ENCODE results near the gene KRT6B.

Gene KRT6B

GRCh38 chr12:52436000-52436827, 15.7 kb downstream of the KRT6B start:
- no peak for DNase-seq (ENCODE audit: low read depth)

- no peak for DNase-seq (ENCODE audit: low read depth)
These were observed 16.3 kb downstream of the KRT6B start for GRCh38 chr12:52435659-52435999.

- DNase-seq (ENCODE audit: low read depth) = no peak
These were observed 17.0 kb downstream of the KRT6B start for GRCh38 chr12:52434760-52435530.

GRCh38 chr12:52434081-52434733, 17.7 kb downstream of the KRT6B start, which contains the start of gene KRT75:
Gene KRT75, minus strand, starts transcription at chr12:52434371. Its CDS starts 67 bp downstream, at chr12:52434304.
- DNase-seq (ENCODE audit: low read depth) = no peak

GRCh38 chr12:52433501-52434080, 18.4 kb downstream of the KRT6B start:
- no peak for DNase-seq (ENCODE audit: low read depth)

- DNase-seq (ENCODE audit: low read depth) = no peak
These were observed 19.3 kb downstream of the KRT6B start for GRCh38 chr12:52432559-52433207.

- no peak for DNase-seq (ENCODE audit: low read depth)
These were observed 23.8 kb downstream of the KRT6B start for GRCh38 chr12:52428121-52428520.

- DNase-seq (ENCODE audit: low read depth) = no peak
These were observed 24.9 kb downstream of the KRT6B start for GRCh38 chr12:52427083-52427482.

GRCh38 chr12:52426034-52426433, 25.9 kb downstream of the KRT6B start:
- no peak for DNase-seq (ENCODE audit: low read depth)

GRCh38 chr12:52425466-52425865, 26.5 kb downstream of the KRT6B start:
- no peak for DNase-seq (ENCODE audit: low read depth)

GRCh38 chr12:52423661-52424500, 28.1 kb downstream of the KRT6B start:
- DNase-seq (ENCODE audit: low read depth) = no peak

GRCh38 chr12:52423035-52423434, 28.9 kb downstream of the KRT6B start:
- no peak for DNase-seq (ENCODE audit: low read depth)

GRCh38 chr12:52419656-52420055, 32.3 kb downstream of the KRT6B start:
- DNase-seq (ENCODE audit: low read depth) = no peak

- no peak for DNase-seq (ENCODE audit: low read depth)
These were observed 33.3 kb downstream of the KRT6B start for GRCh38 chr12:52418576-52419110.

GRCh38 chr12:52417740-52418139, 34.2 kb downstream of the KRT6B start:
- no peak for DNase-seq (ENCODE audit: low read depth)

GRCh38 chr12:52416795-52417194, 35.2 kb downstream of the KRT6B start:
- DNase-seq (ENCODE audit: low read depth) = no peak

- DNase-seq (ENCODE audit: low read depth) = no peak
These were observed 35.8 kb downstream of the KRT6B start for GRCh38 chr12:52415870-52416750.

- no peak for DNase-seq (ENCODE audit: low read depth)
These were observed 37.0 kb downstream of the KRT6B start for GRCh38 chr12:52414936-52415335.

GRCh38 chr12:52413782-52414345, 38.1 kb downstream of the KRT6B start:
- DNase-seq (ENCODE audit: low read depth) = no peak
